ENCODE data around the gene RNF40.

The RNF40 gene

GRCh38 chr16:30761928-30762902 lies at the start of gene RNF40, which contains the start of gene CFAP119:
RNF40 (plus strand) TSS chr16:30762322; CDS start chr16:30762546, 224 bp downstream.
CFAP119 (minus strand) TSS chr16:30762062; CDS start chr16:30761748, 314 bp downstream.
- DNase-seq = peak; percentile 97

GRCh38 chr16:30715750-30716445 lies 46.2 kb upstream of the RNF40 start:
- no peak for DNase-seq

GRCh38 chr16:30720086-30720485 lies 42.0 kb upstream of the RNF40 start:
- no peak for DNase-seq

GRCh38 chr16:30720694-30721093 lies 41.4 kb upstream of the RNF40 start:
- no peak for DNase-seq

GRCh38 chr16:30721167-30721566 lies 41.0 kb upstream of the RNF40 start:
- DNase-seq = no peak

GRCh38 chr16:30721606-30722005 lies 40.5 kb upstream of the RNF40 start:
- DNase-seq = no peak

- DNase-seq = no peak
Measured at GRCh38 chr16:30722443-30722842, 39.7 kb upstream of the RNF40 start.

- DNase-seq = no peak
Measured at GRCh38 chr16:30722916-30723315, 39.2 kb upstream of the RNF40 start.

- DNase-seq = no peak
Measured at GRCh38 chr16:30723725-30724355, 38.3 kb upstream of the RNF40 start.

GRCh38 chr16:30724641-30725417 lies 37.3 kb upstream of the RNF40 start:
- DNase-seq = no peak

- DNase-seq = no peak
Measured at GRCh38 chr16:30725418-30725792, 36.7 kb upstream of the RNF40 start.

GRCh38 chr16:30728321-30728720 lies 33.8 kb upstream of the RNF40 start:
- no peak for DNase-seq

- no peak for DNase-seq
Measured at GRCh38 chr16:30728899-30729672, 33.0 kb upstream of the RNF40 start.

GRCh38 chr16:30731411-30731810 lies 30.7 kb upstream of the RNF40 start:
- DNase-seq = no peak

GRCh38 chr16:30736995-30737793 lies 24.9 kb upstream of the RNF40 start:
- DNase-seq = no peak

GRCh38 chr16:30737794-30738648 lies 24.1 kb upstream of the RNF40 start:
- DNase-seq = no peak

- no peak for DNase-seq
Measured at GRCh38 chr16:30738984-30739951, 22.9 kb upstream of the RNF40 start.

GRCh38 chr16:30740364-30741251 lies 21.5 kb upstream of the RNF40 start:
- no peak for DNase-seq
